Right lobe of liver (tissue), 4 donors: Measurements from ENCODE around the gene PAN3.

Experiments
- CTCF ChIP-seq, 4 donors: fragments of 200-600 bp in 3 of 4; fragments of 450-650 bp in 1 of 4; IDR thresholded peaks; one replicate each; pipeline versions ENCODE4 v1.5.1 to v1.8.0; 2016 to 2022; ENCODE audit warnings: antibody characterized with exemption in 4 of 4, mild to moderate bottlenecking in 2 of 4
- POLR2A ChIP-seq: fragments of 450-650 bp; IDR thresholded peaks from one replicate; pipeline ENCODE4 v1.6.1; 2017; ENCODE audit warnings: antibody characterized with exemption, mild to moderate bottlenecking
- donor health status: DM: no; HTN: no; CAD: no.
- donor health status: DM: no; HTN: no; CAD: no.
- donor health status: DM: no; HTN: yes; CAD: no.

GRCh38 chr13:28231642-28232041 is 93.3 kb downstream of the PAN3 start:
- TF ChIP-seq CTCF (IDR thresholded peaks at IDR 0.05): no peak
- no peak for TF ChIP-seq POLR2A
